GM12878 (cell line): Measurements from ENCODE around the gene ULBP1. TPM values are rescaled to one million over a fixed set of nuclear protein-coding genes. Genes with fewer than 3 reads are reported as not detected.

ENCODE experiments used
- ATAC-seq: fragments of 200-7000 bp; cut with Tn5 transposase; 3 replicates; pipeline ENCODE4 v1.9.1; 2020; ENCODE audit warnings: mild to moderate bottlenecking, moderate library complexity
- BruUV-seq: library from RNA; stranded (reverse); fragments of 400-500 nt; replicated peaks from 2 replicates; lab custom pipeline; 2021; lab: Mats Ljungman, UMichigan
- CTCF ChIA-PET: fragments of 300-600 bp; sonication (Branson Sonifier 250); formaldehyde crosslinking; extraction: SDS; loops from one replicate; lab custom pipeline; 2021; ENCODE audit warnings: inconsistent platforms; lab: Yijun Ruan, JAX
- POLR2A ChIA-PET: fragments of 350-600 bp; formaldehyde crosslinking; extraction: SDS; loops from one replicate; lab custom pipeline; 2021; ENCODE audit warnings: inconsistent platforms; lab: Charles Lee
- RAD21 ChIA-PET: fragments of 300-600 bp; sonication (Branson Sonifier 250); formaldehyde crosslinking; loops from one replicate; lab custom pipeline; 2023; ENCODE audit warnings: antibody characterized with exemption; ENCODE audit not compliant: unreplicated experiment; lab: Charles Lee
- SMC1A ChIA-PET: fragments of 300-600 bp; sonication (Branson Sonifier 250); formaldehyde crosslinking; loops from one replicate; lab custom pipeline; 2023; ENCODE audit not compliant: unreplicated experiment, uncharacterized antibody; lab: Charles Lee
- DNase-seq: peaks from one replicate; pipeline ENCODE4 v3.0.0-alpha.2; 2011; ENCODE audit warnings: low read depth, low spot score
- FAIRE-seq: peaks from 3 replicates; lab custom pipeline; 2011; peaks lifted over from hg19 to GRCh38; lab: Jason Lieb, UNC
- H2AFZ ChIP-seq: 2 replicates; pipeline ENCODE4 v1.6.0; 2011; ENCODE audit warnings: low read depth, low read length, control low read depth; ENCODE audit not compliant: control insufficient read depth
- H3K27ac ChIP-seq: 2 replicates; pipeline ENCODE4 v1.5.1; 2011; ENCODE audit warnings: control low read depth; ENCODE audit not compliant: control insufficient read depth, insufficient read depth
- H3K27me3 ChIP-seq, 2 experiments: replicated peaks in 1 of 2; 2 replicates each; pipeline versions ENCODE4 v1.6.0 to v1.6.1; 2011; ENCODE audit warnings: low read length in 1 of 2; ENCODE audit not compliant: control insufficient read depth in 2 of 2, insufficient read depth in 2 of 2
- H3K36me3 ChIP-seq, 2 experiments: 2 replicates each; pipeline ENCODE4 v1.5.1; 2011; ENCODE audit warnings: low read length in 1 of 2; ENCODE audit not compliant: control insufficient read depth in 2 of 2, insufficient read depth in 2 of 2
- H3K4me1 ChIP-seq: 2 replicates; pipeline ENCODE4 v1.6.1; 2011; ENCODE audit warnings: mild to moderate bottlenecking, low read length, moderate library complexity, mixed read lengths; ENCODE audit not compliant: control insufficient read depth, insufficient read depth
- H3K4me2 ChIP-seq: 2 replicates; pipeline ENCODE4 v1.6.0; 2011; ENCODE audit warnings: control low read depth; ENCODE audit not compliant: control insufficient read depth, insufficient read depth
- H3K4me3 ChIP-seq: fragments of 200-600 bp; sonication (generic); 2 replicates; pipeline ENCODE4 v1.5.1; 2016
- H3K79me2 ChIP-seq: 2 replicates; pipeline ENCODE4 v1.6.0; 2011; ENCODE audit warnings: low read length; ENCODE audit not compliant: control insufficient read depth, insufficient read depth
- H3K9ac ChIP-seq: 2 replicates; pipeline ENCODE4 v1.8.0; 2011; ENCODE audit warnings: low read length, control low read depth, mixed read lengths; ENCODE audit not compliant: control insufficient read depth, insufficient read depth
- H3K9me3 ChIP-seq: replicated peaks from 3 replicates; pipeline ENCODE4 v1.5.1; 2011; ENCODE audit warnings: mild to moderate bottlenecking, low read length; ENCODE audit not compliant: control insufficient read depth, insufficient read depth
- H4K20me1 ChIP-seq: 2 replicates; pipeline ENCODE4 v1.6.0; 2011; ENCODE audit not compliant: control insufficient read depth, insufficient read depth
- BCL3 ChIP-seq: IDR thresholded peaks from 2 replicates; pipeline ENCODE4 v1.6.1; 2011; ENCODE audit warnings: borderline replicate concordance, low read depth, mild to moderate bottlenecking, moderate library complexity, low read length; ENCODE audit not compliant: insufficient read depth, poor library complexity, severe bottlenecking
- BHLHE40 ChIP-seq, 2 experiments: fragments of 450-650 bp in 1 of 2; IDR thresholded peaks; 2 replicates each; pipeline ENCODE4 v1.6.1; 2011 to 2017; ENCODE audit warnings: low read depth in 2 of 2, borderline replicate concordance in 1 of 2, improper control_type of control experiment in 1 of 2, low read length in 1 of 2, mild to moderate bottlenecking in 1 of 2
- CHD2 ChIP-seq: IDR thresholded peaks from 2 replicates; pipeline ENCODE4 v1.6.1; 2011; ENCODE audit warnings: low read depth, low read length, improper control_type of control experiment, borderline replicate concordance
- RB1 ChIP-seq: fragments of 450-650 bp; formaldehyde crosslinking; IDR thresholded peaks from 2 replicates; pipeline ENCODE4 v1.6.1; 2017; ENCODE audit warnings: mild to moderate bottlenecking, borderline replicate concordance
- TCF7 ChIP-seq: IDR thresholded peaks from 2 replicates; pipeline ENCODE4 v1.6.1; 2014; ENCODE audit warnings: antibody characterized with exemption, borderline replicate concordance
- ZBTB40 ChIP-seq: fragments of 450-650 bp; IDR thresholded peaks from 2 replicates; pipeline ENCODE4 v1.6.1; 2016; ENCODE audit warnings: mild to moderate bottlenecking, moderate library complexity, borderline replicate concordance
- ZNF207 ChIP-seq: fragments of 450-650 bp; IDR thresholded peaks from 2 replicates; pipeline ENCODE4 v1.6.1; 2014; ENCODE audit warnings: antibody characterized with exemption, mild to moderate bottlenecking, borderline replicate concordance
- WGBS: methylation state at CpG from one replicate; pipeline ENCODE4 v1.1.6; 2016; ENCODE audit warnings: low lambda C conversion rate; ENCODE audit not compliant: insufficient replicate concordance, insufficient coverage; ENCODE audit errors: missing lambda C conversion rate; 5-methylcytosine and 5-hydroxymethylcytosine counted together
- in situ Hi-C: fragments of 300-500 bp; cut with MboI; formaldehyde crosslinking; loops from 9 replicates; pipeline ENCODE4 v1.14.3; 2018; ENCODE audit warnings: mixed read lengths
- intact Hi-C: fragments of 100-400 bp; cut with micrococcal nuclease; formaldehyde crosslinking; loops from one replicate; pipeline ENCODE4 v1.14.2; 2022; ENCODE audit not compliant: unreplicated experiment
- polyA plus RNA-seq, 11 experiments: library from polyadenylated mRNA; depleted of rRNA in 4 of 11; unstranded in 6 of 11; stranded (reverse) in 5 of 11; fragments of >200 nt; fragmentation: Nextera tagmentation in 4 of 11; fragmentation: Illumina TruSeq in 1 of 11; extraction: Ambion mirVana in 4 of 11; extraction: Trizol in 1 of 11; gene quantifications; 1 replicate in 1 of 11; 2 replicates in 10 of 11; pipeline versions ENCODE4 v1.2.1 to v1.2.3, GENCODE V29; 2011 to 2016; ENCODE audit warnings: inconsistent platforms in 2 of 11, missing spikeins in 2 of 11, low read depth in 1 of 11
- total RNA-seq, 4 experiments: library from RNA; depleted of rRNA in 3 of 4; stranded (reverse); fragments of >200 nt in 3 of 4; fragmentation: Illumina TruSeq in 1 of 4; extraction: Trizol in 1 of 4; gene quantifications; 2 replicates each; pipeline versions ENCODE4 v1.2.1 to v1.2.3, GENCODE V29; 2013 to 2021

ULBP1 gene
- total and polyA plus RNA-seq, 10 of the 15 experiments (the other 5 are each of a cell fraction or from before 2014, with no cell fraction given): 0.02 to 0.12 (median 0.04) TPM; not detected in 7

GRCh38 chr6:149939909-149940671 lies 23.7 kb upstream of the ULBP1 start:
- WGBS: 18% methylated on average over 6 of the region's 6 CpGs
- in situ Hi-C loops: loop anchor here (5.0 to 10.0 kb wide), 2 partner anchors 67 to 875 kb away; no protein-coding TSS in a partner anchor
- CTCF ChIA-PET: interaction anchor here (1.3 kb wide), 1 partner anchor 77 kb away, joined by 8 read pairs; no protein-coding TSS in a partner anchor

More at GRCh38 chr6:149939909-149940671, 23.7 kb upstream of the ULBP1 start:
- H3K27ac ChIP-seq: no peak overlapping the region
- H3K4me1 ChIP-seq: peaks cover 16% of the 10 kb centered on the region
- H4K20me1 ChIP-seq: no peaks in the 10 kb centered on the region; the same call in 1 of the 2 replicates
- no peaks in the 10 kb centered on the region for H3K36me3 ChIP-seq
- ATAC-seq: no peak
- H3K4me2 ChIP-seq: no peak overlapping the region
- BruUV-seq: no TSS peak
- no peak overlapping the region for H2AFZ ChIP-seq
- ChIA-PET RAD21 (interaction anchor here (1.1 kb wide), 1 partner anchor 77 kb away, joined by 3 read pairs; no protein-coding TSS in a partner anchor), POLR2A (no interaction called here), SMC1A (interaction anchor here (0.6 to 1.3 kb wide), 3 partner anchors 21 to 222 kb away, joined by 3 read pairs; no protein-coding TSS in a partner anchor)
- no peaks in the 10 kb centered on the region for H3K79me2 ChIP-seq
- peaks cover 9 to 11% of the 10 kb centered on the region in 2 experiments for H3K27me3 ChIP-seq
- no peaks in the 10 kb centered on the region; the same call in 2 of the 3 replicates for H3K9me3 ChIP-seq
- intact Hi-C loops: loop anchor here (5.0 to 10.0 kb wide), 4 partner anchors 127 to 875 kb away; partner anchors contain the start of gene ULBP3
- TF ChIP-seq BHLHE40 (IDR thresholded peaks at IDR 0.05; ENCODE audit: borderline replicate concordance in 1 of 2, low read depth in 2 of 2, low read length in 1 of 2) (no peak), RB1 (no peak), BCL3 (no peak), CHD2 (no peak), TCF7 (no peak), ZBTB40 (no peak), ZNF207 (no peak)
- no peak for DNase-seq
- H3K4me3 ChIP-seq: no peak overlapping the region
- no peak for FAIRE-seq
- no peak overlapping the region for H3K9ac ChIP-seq
